Measurements from ENCODE around the gene DRD3.

GRCh38 chr3:114092151-114093015, 86.5 kb downstream of the DRD3 start:
- TF ChIP-seq CTCF (IDR thresholded peaks at IDR 0.05) (no peak), ZFX (IDR thresholded peaks at IDR 0.05; ENCODE audit: borderline replicate concordance) (no peak)
